Stimulated activated CD8-positive, alpha-beta memory T cell treated with anti-CD3 and anti-CD28 coated beads, Interleukin-2, amount 100 ng/mL, for 48 hours (primary cell): ENCODE results near the gene KRI1.
"Not testable (repeated sequence)": the region's sequence is repeated elsewhere in the genome, so short reads cannot be mapped to it uniquely, and the experiment has no call there.

Source experiments
- DNase-seq, 2 donors: peaks; one replicate each; pipeline ENCODE4 v3.0.0-alpha.2; 2020; ENCODE audit warnings: low read depth in 2 of 2

The KRI1 gene

DNA sequence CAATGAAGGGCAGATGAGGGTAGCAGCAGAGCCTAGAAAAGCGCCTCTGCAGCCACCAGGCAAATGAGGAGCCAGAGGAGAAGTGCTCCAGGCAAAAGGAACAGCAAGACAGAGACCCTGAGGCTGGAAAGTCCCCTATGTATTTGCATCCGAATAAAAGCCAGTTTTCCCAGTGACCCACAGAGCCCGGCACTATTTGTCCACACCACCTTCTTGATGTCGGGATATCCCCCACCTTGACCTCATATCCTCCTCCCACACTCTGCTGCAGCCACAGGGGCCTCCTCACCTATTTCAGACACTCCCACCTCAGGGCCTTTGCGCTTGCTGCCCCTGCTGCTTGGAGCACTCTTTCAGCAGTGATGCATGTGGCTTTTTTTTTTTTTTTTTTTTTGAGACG, 15.5 kb downstream of the KRI1 start:
- DNase-seq, result no peak

DNA sequence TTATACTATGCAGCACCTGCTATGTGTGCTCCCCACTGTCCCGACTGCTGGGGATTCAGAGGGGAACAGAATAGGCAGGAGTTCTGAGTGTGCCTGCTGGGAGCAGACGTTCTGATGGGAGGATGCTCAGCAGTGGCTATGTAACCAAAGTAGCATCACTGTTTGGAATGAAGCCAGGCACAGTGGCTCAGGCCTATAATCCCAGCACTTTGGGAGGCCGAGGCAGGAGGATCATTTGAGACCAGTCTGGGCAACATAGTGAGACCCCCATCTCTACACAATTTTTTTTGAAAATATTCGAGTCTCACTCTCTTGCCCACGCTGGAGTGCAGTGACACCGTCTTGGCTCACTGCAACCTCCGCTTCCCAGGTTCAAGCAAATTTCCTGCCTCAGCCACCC, 16.1 kb downstream of the KRI1 start:
- DNase-seq, result no peak

DNA sequence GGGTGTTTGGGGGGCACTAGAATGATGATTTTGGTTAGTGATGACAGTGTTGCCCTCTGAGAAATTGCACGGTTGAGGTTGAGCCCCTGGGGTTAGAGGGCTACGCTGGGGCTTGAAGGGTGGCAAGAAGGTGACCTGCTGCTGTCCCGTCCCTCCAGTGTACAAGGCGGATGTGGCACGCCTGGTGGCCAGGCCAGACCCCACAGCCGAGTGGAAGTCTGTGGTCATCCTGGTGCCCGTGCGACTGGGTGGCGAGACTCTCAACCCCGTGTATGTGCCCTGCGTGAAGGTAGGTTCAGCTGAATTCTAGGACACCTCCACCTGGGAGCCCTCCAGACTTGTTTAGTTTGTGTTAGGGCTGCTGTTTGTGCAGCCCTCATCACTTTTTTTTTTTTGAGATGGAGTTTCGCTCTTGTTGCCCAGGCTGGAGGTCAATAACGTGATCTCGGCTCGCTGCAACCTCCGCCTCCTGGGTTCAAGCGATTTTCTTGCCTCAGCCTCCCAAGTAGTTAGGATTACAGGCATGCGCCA, 17.0 kb downstream of the KRI1 start:
- no peak for DNase-seq

DNA sequence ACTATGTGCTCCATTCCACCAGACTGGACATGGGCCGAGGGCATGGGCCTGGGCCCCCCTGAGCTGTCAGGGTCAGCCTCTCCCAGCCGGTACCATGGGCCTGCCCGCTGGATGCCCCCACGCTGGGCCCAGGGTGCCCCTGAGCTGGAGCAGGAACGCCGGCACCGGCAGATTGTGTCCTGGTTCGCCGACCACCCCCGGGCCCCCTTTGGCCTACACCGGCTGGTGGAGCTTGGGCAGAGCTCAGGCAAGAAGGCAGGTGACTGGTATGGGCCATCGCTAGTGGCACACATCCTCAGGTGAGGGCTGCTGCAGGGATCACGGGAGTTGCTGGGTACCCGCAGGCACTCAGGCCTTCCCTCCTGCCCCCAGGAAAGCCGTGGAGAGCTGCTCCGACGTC, 19.0 kb downstream of the KRI1 start:
- no peak for DNase-seq

DNA sequence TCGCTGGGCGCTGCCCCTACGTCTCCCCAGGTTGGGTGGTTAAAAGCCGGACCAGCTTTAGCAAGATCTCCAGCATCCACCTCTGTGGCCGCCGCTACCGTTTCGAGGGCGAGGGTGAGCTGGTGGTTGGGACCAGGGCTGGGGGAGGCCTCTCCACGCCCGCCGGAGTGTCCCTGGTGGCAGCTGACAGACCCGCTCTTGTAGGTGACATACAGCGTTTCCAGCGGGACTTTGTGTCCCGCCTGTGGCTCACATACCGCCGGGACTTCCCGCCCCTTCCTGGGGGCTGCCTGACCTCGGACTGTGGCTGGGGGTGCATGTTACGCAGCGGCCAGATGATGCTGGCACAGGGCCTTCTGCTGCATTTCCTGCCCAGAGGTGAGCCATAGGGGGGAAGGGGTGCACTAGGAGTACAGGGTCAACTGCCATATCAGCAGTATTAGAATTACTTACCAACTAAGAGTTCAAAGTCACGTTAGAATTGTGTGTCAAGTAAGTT, 21.0 kb downstream of the KRI1 start:
- no peak for DNase-seq

DNA sequence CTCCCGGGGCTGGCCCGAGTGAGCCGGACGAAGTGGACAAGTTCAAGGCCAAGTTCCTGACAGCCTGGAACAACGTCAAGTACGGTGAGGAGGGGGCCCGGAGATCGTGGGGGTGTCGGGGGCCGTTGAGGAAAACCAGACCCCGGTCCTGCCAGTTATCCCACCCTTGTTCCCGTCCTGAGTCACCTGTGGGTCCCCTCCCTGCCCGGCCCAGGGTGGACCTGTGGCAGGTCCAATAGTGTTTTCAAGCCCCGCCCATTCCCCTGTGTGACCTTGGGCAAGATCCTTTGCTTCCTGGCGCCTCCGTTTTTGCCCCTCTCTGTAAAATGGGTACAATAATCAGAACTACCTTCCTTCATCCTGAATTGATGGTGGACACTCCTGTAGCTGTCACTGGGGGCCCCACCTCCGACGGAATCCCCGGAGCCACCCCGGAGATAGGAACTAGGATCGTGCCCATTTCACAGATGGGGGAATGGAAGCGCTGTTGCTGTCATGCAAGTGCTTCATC, 21.5 kb downstream of the KRI1 start:
- no peak for DNase-seq

DNA sequence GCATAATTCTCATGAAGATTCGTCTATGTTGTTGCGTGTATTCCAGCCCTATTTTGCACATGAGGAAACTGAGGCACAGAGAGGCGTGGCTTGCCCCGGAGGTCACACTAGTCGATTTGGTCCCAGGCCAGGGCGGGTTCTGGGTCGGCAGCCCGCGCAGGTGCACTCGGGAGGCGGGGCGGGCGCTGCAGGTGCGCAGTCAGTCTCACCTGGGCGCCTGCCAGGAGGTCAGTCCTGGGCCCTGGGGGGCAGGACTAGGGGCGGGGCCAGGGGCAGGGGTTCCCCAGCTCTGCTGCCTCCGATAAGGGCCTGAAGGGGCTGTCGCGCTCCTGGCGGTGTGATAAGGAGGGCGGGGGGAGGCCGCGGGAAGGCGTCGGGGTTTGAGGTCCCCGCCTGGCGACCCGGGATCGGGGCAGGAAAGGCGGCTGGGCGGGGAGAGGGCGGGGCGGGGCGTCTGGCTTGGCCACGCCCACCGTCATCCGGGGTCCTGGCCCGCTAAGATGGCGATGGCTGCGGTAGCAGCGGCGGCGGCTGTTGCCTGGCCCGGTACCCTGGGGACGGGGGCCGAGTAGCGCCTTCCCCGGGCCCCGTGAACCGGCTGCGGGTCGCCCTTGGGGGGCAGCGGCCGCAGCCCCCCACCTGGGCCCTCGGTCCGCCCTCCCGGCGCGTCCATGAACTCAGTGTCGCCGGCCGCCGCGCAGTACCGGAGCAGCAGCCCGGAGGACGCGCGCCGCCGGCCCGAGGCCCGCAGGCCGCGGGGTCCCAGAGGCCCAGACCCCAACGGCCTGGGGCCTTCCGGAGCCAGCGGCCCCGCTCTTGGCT, 22.2 kb downstream of the KRI1 start, which contains the start of gene ATG4D:
ATG4D (plus strand) TSS at position 485 of the 822 bp plus-strand sequence; CDS start at position 672, 187 bp downstream.
- peak; percentile 71 to 72 for DNase-seq

DNA sequence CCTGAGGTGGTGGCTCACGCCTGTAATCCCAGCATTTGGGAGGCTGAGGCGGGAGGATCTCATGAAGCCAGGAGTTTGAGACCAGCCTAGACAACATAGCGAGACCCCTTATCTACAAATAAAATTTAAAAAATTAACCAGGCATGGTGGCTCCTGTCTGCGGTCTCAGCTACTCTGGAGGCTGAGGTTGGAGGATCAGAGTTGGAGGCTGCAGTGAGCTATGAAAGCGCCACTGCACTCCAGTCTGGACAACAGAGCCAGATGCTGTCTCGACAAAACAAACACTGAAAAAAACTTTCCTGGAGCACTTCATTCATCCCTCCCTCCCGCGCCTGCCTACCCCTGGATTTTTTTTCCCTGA, 22.8 kb downstream of the KRI1 start:
- DNase-seq, result no peak

DNA sequence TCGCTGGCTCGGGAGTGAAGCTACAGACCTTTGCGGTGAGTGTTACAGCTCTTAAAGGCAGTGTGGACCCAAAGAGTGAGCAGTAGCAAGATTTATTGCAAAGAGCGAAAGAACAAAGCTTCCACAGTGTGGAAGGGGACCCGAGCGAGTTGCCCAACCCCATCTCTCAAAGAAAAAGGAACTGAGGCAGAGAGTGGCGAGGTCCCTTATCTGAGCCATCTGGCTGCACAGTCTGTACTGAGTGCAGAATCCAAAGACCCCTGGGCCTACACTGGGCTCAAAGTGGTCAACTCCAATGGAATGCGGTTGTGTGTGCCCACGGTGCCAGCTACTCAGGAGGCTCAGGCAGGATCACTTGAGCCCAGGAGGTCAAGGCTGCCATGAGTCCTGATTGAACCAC, 26.8 kb downstream of the KRI1 start:
- DNase-seq, result not testable (repeated sequence)

DNA sequence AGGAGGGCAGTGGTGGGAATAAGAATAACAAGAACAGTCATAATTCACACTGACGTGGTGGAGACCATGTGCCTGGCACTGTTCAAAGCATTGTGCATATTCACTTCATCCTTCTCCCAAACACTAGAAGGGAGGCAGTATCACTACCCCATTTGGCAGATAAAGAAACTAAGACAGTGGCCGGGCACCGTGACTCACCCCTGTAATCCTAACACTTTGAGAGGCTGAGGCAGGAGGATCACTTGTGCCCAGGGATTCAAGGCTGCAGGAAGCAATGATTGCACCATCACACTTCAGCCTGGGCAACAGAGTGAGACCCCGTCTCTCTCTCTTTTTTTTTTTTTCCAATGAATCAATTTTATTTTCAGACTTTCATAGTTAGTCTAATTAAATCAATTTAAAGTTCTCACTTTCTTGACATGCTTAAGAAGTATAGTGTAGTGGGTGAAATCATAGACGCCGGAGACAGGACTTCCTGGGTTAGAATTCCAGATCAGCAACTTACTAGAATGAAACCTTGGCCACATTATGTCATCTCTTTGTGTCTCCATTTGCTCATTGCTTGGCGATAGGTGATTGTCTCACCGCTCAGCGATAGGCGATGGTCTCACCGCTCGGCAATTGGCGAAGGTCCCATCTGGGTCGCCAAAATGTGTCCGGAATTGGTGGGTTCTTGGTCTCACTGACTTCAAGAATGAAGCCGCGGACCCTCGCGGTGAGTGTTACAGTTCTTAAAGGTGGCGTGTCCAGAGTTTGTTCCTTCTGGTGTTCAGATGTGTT, 27.4 kb downstream of the KRI1 start:
- no peak for DNase-seq

DNA sequence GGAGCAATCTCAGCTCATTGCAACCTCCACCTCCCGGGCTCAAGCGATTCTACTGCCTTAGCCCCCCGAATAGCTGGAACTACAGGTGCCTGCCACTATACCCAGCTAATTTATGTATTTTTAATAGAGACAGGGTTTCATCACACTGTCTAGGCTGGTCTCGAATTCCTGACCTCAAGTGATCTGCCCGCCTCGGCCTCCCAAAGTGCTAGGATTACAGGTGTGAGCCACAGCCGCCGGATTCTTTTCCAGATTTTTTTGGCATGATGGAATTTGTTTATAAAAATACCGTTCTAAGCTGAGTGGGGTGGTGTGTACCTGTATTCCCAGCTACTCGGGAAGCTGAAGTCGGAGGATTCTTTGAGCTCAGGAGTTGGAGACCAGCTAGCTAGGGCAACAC, 28.1 kb downstream of the KRI1 start:
- DNase-seq, result no peak

DNA sequence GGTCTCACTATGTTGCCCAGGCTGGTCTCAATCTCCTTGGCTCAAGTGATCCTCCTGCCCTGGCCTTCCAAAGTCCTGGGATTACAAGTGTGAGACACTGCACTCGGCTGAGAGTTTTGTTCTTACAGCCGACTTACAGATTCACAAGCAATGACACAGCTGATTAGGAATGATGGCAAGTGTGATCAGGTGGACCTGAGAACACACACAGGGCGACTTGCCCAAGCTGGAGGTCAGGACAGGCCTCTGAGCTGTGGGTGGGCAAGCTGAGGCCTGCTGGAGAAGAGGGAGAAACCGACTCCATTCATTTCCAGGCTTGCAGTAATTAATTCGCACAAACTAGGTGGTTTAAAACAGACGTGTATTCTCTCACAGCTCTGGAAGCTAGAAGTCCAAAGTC, 30.2 kb downstream of the KRI1 start:
- no peak for DNase-seq

DNA sequence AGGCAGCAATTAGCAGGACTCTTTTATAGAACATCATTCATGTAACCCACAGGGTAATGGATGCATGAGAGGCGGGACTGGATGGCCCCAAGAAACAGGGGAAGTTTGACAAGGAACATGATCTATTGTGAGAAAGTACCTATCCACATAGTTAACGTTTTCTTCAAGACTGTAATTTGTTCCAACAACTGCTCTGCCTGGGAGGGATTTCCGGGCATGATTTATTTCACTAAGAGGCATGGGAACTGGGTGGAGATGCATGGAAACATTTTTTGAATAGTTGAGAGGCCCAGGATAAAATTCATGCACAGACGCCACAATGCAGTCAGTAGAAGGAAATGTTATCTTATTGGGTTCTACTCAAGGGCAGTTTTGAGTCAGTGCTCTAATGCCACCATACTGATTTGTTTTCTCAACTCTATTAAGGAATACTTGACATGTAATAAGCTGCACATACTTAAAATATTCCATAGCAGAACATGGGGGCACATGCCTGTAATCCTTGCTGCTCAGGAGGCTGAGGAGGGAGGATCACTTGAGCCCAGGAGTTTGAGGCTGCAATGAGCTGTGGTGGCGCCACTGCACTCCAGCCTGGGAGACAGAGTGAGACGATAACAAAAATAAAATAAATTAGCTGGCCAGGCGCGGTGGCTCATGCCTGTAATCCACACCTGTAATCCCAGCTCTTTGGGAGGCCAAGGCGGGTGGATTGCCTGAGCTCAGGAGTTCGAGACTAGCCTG, 32.0 kb downstream of the KRI1 start:
- no peak for DNase-seq

DNA sequence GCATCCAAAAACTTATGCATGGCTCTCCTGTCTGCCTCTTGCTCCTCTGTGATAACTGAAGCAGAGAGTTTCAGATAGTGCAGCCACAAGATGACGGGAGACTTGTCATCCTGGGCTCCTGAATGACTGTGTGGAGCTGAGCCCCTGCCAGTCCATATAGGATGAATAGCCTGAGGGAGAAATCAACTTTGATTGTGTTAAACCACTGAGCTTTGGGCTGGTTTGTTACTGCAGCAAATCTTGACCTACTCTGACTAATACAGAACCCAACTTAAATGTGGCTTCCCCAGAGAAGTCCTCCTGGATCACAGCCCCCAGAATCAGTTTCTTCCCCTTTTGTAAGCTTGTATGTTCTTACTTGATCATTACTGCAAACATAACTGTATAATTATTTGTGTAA, 33.4 kb downstream of the KRI1 start:
- no peak for DNase-seq

DNA sequence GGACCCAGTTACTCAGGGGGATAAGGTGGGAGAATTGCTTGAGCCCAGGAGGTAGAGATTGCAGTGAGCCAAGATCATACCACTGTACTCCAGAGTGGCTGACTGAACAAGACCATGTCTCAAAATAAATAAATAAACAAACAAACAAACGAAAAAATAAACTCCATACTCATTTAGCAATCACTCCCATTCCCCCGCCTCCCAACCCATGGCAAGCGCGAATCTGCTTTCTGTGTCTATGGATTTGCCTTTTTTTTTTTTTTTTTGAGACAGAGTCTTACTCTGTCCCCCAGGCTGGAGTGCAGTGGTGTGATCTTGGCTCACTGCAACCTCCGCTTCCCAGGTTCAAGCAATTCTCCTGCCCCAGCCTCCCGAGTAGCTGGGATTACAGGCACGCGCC, 38.9 kb downstream of the KRI1 start:
- not testable (repeated sequence) for DNase-seq

DNA sequence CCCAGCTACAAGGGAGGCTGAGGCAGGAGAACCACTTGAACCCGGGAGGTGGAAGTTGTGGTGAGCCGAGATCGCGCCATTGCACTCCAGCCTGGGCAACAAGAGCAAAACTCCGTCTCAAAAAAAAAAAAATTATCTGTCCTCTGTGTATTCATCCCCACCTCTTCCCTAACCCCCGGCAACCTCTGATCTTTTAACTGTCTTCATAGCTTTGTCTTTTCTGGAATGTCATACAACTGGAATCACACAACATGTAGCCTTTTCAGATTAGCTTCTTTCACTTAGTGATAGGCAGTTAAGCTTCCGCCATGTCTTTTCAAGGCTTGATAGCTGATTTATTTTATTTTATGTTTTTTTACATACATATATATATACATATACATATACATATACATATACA, 40.2 kb downstream of the KRI1 start:
- no peak for DNase-seq

DNA sequence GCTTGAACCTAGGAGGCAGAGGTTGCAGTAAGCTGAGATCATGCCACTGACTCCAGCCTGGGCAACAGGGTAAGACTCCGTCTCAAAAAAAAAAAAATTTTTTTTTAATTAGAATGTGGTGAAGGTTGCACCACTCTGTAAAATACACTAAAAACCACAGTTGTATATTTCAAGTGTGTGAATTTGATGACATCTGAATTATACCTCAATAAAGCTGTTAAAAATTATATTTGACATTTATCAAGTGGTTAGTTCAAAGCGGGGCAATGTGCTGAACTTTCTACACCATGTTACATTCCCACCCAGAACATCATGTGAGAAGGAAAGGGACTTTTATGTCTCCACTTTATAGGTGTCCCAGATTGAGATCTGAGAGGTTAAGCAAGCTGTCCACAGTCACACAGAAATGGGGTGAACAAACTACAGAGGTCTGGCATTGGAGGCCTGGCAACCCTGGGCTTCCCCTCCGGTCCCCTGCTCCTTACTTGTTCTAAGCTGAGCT, 42.6 kb downstream of the KRI1 start:
- no peak for DNase-seq

DNA sequence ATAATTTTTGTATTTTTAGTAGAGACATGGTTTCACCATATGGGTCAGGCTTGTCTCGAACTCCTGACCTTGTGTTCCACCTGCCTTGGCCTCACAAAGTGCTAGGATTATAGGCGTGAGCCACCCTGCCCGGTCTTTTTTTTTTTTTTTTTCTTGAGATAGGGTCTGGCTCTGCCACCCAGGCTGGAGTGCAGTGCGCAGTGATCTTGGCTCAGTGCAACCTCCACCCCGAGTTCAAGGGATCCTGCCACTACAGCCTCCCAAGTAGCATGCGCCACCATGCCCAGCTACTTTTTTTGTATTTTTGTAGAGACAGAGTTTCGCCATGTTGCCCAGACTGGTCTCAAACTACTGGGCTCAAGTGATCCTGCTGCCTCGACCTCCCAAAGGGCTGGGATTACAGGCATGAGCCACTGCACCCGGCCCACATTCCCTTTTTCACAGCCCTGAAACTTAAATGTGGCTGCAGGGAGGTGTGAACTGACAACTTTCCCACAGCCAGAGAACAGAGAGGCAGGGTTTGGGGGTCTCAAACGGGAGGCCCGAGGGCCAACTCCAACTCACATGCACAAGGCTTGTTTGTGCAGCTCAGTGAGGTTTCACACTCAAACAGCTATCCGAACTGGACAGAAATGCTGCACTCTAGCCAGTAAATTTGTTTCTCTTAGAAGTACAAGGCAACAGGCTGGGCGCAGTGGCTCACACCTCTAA, 44.2 kb downstream of the KRI1 start:
- DNase-seq, result no peak

DNA sequence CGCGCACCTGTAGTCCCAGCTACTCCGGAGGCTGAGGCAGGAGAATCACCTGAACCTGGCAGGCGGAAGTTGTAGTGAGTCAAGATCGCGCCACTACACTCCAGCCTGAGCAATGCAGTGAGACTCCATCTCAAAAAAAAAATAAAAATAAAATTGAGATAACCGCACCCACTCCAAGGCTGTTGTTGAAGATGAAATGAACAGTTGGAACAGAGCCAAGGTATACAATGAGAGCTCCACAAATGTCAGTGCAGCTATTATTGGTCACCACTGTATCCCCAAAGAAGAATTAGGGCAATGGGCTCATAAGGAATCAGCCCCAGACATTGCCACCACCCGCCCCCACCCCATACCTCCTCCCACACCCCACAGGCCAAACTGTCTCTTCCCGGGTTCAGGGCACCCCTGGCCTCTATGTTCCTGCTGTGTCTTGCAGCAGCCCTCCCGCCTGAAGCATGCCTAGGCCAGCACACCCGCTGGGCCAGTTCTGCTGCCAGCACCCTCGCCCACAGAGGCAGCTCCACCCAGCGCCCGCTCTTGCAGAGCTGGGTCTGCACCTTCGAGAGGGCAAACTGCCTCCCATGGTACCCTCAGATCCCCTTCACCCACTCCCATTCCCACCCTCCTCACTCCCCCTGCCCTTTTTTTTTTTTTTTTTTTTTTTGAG, 45.0 kb downstream of the KRI1 start:
- no peak for DNase-seq

DNA sequence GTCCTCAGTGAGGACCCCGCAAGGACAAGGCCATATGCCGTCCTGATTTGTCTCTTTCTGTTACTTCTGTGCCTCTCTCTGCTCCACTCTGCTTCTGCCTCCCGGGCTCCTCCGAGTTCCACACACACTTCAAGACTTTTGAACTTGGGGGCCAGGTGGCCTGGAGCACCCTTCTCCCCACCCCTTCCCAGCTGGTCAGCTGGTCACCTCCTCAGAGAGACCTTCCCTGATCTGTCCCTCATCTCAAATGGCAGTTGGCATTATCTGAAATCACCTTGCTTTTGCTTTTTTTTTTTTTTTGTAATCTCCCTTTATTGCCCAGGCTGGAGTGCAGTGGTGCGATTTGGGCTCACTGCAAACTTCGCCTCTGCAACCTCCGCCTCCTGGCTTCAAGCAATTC, 46.4 kb downstream of the KRI1 start:
- no peak for DNase-seq
